ENCODE data around the gene MFF. TPM values are rescaled to one million over a fixed set of nuclear protein-coding genes. Genes with fewer than 3 reads are reported as not detected.
"Not testable (repeated sequence)": the region's sequence is repeated elsewhere in the genome, so short reads cannot be mapped to it uniquely, and the experiment has no call there.

Gene MFF
- total RNA-seq, 1 donor from 2014 or later, result 65.9 TPM

DNA sequence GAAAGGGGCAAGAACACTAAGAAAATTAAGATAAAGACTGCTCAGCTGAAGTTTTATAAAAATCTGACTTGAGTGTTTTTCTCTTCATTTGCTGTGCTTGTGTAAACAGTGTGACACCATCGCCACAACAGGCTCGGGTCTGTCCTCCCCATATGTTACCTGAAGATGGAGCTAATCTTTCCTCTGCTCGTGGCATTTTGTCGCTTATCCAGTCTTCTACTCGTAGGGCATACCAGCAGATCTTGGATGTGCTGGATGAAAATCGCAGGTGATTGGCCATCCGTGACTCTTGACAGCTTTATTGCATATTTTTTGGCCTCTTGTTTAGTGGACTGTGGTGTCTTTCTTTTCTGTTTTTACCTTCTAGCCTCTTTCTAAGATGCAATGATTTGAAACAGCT lies 22.1 kb downstream of the MFF start:
- peaks cover 13 to 22% of the 10 kb centered on the region in 2 donors for H3K36me3 ChIP-seq
- H3K4me1 ChIP-seq, result no peaks in the 10 kb centered on the region
- DNase-seq (ENCODE audit: low spot score in 2 of 2), result no peak
- TF ChIP-seq CTCF (IDR thresholded peaks at IDR 0.05), result no peak
- no peaks in the 10 kb centered on the region for H3K9me3 ChIP-seq
- no peak overlapping the region for H3K27ac ChIP-seq
- no peaks in the 10 kb centered on the region for H3K27me3 ChIP-seq
- intact Hi-C loops (cut with DNase I), result no loop called here
- no peak overlapping the region for H3K4me3 ChIP-seq

DNA sequence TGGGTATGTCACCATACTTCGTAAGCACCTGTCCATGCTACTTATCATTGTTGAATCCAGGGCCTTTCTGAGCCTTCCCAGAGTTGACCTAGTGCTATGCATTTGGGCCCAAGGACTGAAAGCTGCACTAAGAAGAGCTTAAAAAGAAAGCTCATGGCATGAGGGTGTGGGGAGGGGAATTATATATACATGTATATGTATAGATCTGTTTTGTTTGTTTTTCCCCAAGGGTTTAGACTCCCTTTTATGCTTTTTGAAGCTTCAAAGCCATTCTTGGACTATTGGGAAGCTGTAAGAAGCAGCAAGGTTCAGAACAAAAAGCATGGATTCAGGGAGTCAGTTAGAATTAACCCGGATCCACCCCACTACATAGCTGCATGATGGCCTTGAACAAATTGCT lies 23.3 kb downstream of the MFF start:
- Histone ChIP-seq H3K36me3 (peaks cover 13 to 29% of the 10 kb centered on the region in 2 donors), H3K9me3 (no peaks in the 10 kb centered on the region), H3K27ac (no peak overlapping the region), H3K4me1 (no peaks in the 10 kb centered on the region), H3K27me3 (no peaks in the 10 kb centered on the region), H3K4me3 (no peak overlapping the region)
- intact Hi-C loops (cut with DNase I), result no loop called here
- no peak for TF ChIP-seq CTCF (IDR thresholded peaks at IDR 0.05)
- no peak for DNase-seq (ENCODE audit: low spot score in 2 of 2)

DNA sequence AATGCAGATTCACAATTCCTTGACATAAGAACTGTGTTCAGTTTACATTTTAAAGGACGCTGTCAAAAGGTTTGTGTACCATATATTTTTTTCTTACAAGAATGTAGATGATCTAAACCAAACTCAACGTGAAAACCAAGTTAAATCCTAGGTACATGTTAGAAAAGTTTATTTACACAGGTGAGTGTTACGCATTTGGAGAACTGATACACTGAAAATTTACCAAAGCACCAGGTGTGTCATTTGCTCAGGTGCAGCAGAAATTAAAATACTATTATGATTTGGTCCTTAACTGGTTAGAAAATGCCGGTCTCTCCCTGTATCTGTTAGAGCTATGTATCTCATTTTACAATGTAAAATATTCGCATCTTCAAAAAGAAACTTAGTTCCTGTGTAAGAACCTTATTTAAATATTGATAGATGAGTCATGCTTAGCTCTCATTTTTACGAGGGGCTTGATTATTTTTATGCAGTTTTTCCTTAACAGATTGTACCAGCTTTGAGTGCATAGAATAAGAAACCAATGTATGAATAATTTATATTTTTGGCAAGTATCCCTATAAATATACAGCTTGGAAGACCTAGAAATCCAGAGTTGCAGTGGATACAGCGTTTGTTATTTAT lies 25.1 kb downstream of the MFF start:
- H3K27me3 ChIP-seq, result no peaks in the 10 kb centered on the region
- intact Hi-C loops (cut with DNase I), result no loop called here
- no peak for DNase-seq (ENCODE audit: low spot score in 2 of 2)
- peaks cover 10 to 26% of the 10 kb centered on the region in 2 donors for H3K36me3 ChIP-seq
- no peaks in the 10 kb centered on the region for H3K9me3 ChIP-seq
- H3K27ac ChIP-seq, result no peak overlapping the region
- H3K4me3 ChIP-seq, result no peak overlapping the region
- TF ChIP-seq CTCF (IDR thresholded peaks at IDR 0.05), result no peak
- H3K4me1 ChIP-seq, result no peaks in the 10 kb centered on the region

- no peak overlapping the region for H3K4me3 ChIP-seq
- no peaks in the 10 kb centered on the region for H3K27me3 ChIP-seq
- no peaks in the 10 kb centered on the region for H3K9me3 ChIP-seq
- DNase-seq (ENCODE audit: low spot score in 2 of 2), result no peak
- no peaks in the 10 kb centered on the region for H3K4me1 ChIP-seq
- H3K27ac ChIP-seq, result no peak overlapping the region
- no peak for TF ChIP-seq CTCF (IDR thresholded peaks at IDR 0.05)
- peaks cover 17 to 38% of the 10 kb centered on the region in 2 donors for H3K36me3 ChIP-seq
- intact Hi-C loops (cut with DNase I), result no loop called here
Observed at GRCh38 chr2:227351639-227352038, 26.6 kb downstream of the MFF start.

DNA sequence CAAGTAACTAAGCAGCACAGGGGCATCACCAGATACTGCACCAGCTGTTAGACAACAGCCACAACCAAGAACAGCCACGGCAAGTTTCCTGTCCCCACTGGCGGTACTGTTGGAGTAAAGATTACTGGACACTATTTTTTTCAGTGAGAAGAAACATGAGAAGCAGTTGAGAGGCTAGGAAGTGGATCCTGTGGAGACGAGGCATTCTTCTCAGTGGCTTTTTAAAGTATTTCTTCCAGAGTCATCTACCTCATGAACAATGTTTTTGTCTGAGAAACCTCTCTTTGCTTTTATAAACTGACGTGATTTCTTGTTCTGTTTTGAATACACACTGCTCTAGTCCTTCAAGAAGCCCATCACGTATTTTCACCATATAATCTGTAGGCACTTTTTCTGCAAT lies 35.3 kb downstream of the MFF start:
- H3K4me1 ChIP-seq, result peaks cover 0 to 8% of the 10 kb centered on the region in 2 donors
- H3K36me3 ChIP-seq, result peaks cover 22 to 39% of the 10 kb centered on the region in 2 donors
- no peak overlapping the region for H3K27ac ChIP-seq
- no peaks in the 10 kb centered on the region for H3K9me3 ChIP-seq
- H3K4me3 ChIP-seq, result no peak overlapping the region
- H3K27me3 ChIP-seq, result no peaks in the 10 kb centered on the region
- TF ChIP-seq CTCF (IDR thresholded peaks at IDR 0.05), result no peak
- DNase-seq (ENCODE audit: low spot score in 2 of 2), result no peak
- intact Hi-C loops (cut with DNase I), result no loop called here

DNA sequence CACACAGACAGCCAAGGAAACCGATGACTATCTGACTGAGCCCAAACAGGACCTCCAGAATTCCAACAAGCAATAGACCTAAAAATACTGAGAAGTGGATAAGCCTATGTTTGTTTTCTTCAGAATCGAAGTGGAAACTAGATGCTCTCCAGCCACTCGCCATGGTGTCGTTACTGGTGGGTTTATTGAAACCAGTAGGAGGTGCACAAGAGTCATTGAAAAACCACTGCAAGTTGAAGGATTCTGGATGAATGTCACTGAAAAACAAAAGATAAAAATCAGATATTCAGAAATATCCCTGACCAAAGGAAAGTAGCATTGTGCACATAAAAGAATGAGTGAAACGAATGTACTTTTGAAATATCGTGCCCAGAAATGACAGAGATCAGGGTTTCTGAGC lies 38.7 kb downstream of the MFF start:
- H3K27ac ChIP-seq, result peak overlapping the region in 1 of 2 donors; percentile 58
- no peaks in the 10 kb centered on the region for H3K27me3 ChIP-seq
- TF ChIP-seq CTCF (IDR thresholded peaks at IDR 0.05), result peak in 1 of 3 experiments; percentile 5
- H3K36me3 ChIP-seq, result peaks cover 0 to 8% of the 10 kb centered on the region in 2 donors
- intact Hi-C loops (cut with DNase I), result no loop called here
- peaks cover 0 to 22% of the 10 kb centered on the region in 2 donors for H3K4me1 ChIP-seq
- no peak for DNase-seq (ENCODE audit: low spot score in 2 of 2)
- H3K4me3 ChIP-seq, result no peak overlapping the region
- no peaks in the 10 kb centered on the region for H3K9me3 ChIP-seq

DNA sequence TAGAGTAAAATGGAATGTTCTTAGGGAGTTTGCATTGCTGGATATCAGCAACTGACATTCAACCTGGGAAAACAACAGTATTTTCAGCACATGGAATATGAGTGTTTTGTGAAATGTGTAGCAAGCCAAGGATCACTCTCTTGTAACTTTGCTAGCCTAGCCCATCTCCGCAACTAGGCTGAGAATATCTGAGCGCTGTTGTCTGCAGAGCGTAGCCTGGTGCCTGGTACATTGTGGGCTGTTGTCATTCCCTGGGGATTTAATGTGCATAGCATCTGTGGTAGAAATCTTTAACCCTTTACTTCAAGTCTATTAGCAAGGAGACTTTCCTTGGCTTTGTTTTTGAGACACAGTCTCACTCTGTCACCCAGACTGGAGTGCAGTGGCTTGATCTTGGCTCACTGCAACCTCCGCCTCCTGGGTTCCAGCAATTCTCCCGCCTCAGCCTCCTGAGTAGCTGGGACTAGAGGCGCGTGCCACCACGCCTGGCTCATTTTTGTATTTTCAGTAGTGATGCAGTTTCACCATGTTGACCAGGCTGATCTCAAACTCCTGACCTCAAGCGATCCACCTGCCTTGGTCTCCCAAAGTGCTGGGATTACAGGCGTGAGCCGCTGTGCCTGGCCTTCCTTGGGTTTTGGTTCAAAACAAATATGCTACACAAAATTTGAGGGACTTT lies 39.7 kb downstream of the MFF start:
- H3K9me3 ChIP-seq; DNase-seq (ENCODE audit: low spot score in 2 of 2); H3K27me3 ChIP-seq; H3K36me3 ChIP-seq; H3K4me3 ChIP-seq: not testable (repeated sequence)
- Histone ChIP-seq H3K27ac (peak overlapping the region; percentile 58), H3K4me1 (peaks cover 0 to 22% of the 10 kb centered on the region in 2 donors)
- intact Hi-C loops (cut with DNase I), result loop anchor here (5.0 kb wide), 1 partner anchor 453 kb away; no protein-coding TSS in a partner anchor

Measured in ascending aorta (tissue), 2 donors.